Fibroblast of gingiva (primary cell): Measurements from ENCODE around the gene DIAPH3.

ENCODE experiments used
- DNase-seq: peaks from one replicate; pipeline ENCODE4 v3.0.0-alpha.2; 2011; ENCODE audit warnings: low read depth

DIAPH3 gene

GRCh38 chr13:59780058-59780457, 383.7 kb downstream of the DIAPH3 start:
- no peak for DNase-seq

- peak; percentile 69 for DNase-seq
Observed at GRCh38 chr13:59776924-59777690, 386.6 kb downstream of the DIAPH3 start.

GRCh38 chr13:59774491-59774971, 389.2 kb downstream of the DIAPH3 start:
- peak; percentile 86 for DNase-seq

- peak; percentile 31 for DNase-seq
Observed at GRCh38 chr13:59771272-59771671, 392.5 kb downstream of the DIAPH3 start.

- peak; percentile 3 for DNase-seq
Observed at GRCh38 chr13:59770451-59770850, 393.3 kb downstream of the DIAPH3 start.

GRCh38 chr13:59766236-59766635, 397.5 kb downstream of the DIAPH3 start:
- DNase-seq, result no peak

- DNase-seq, result no peak
Observed at GRCh38 chr13:59755632-59756290, 408.0 kb downstream of the DIAPH3 start.

GRCh38 chr13:59754411-59754810, 409.3 kb downstream of the DIAPH3 start:
- no peak for DNase-seq

GRCh38 chr13:59750860-59751259, 412.9 kb downstream of the DIAPH3 start:
- peak; percentile 89 for DNase-seq

GRCh38 chr13:59748046-59748445, 415.7 kb downstream of the DIAPH3 start:
- DNase-seq, result no peak

GRCh38 chr13:59747529-59747928, 416.2 kb downstream of the DIAPH3 start:
- no peak for DNase-seq

- DNase-seq, result peak; percentile 16
Observed at GRCh38 chr13:59746291-59746962, 417.3 kb downstream of the DIAPH3 start.

- DNase-seq, result peak; percentile 48
Observed at GRCh38 chr13:59745392-59745788, 418.3 kb downstream of the DIAPH3 start.

- peak; percentile 3 for DNase-seq
Observed at GRCh38 chr13:59744747-59745391, 418.9 kb downstream of the DIAPH3 start.

GRCh38 chr13:59743195-59743594, 420.5 kb downstream of the DIAPH3 start:
- DNase-seq, result no peak

GRCh38 chr13:59742467-59742866, 421.3 kb downstream of the DIAPH3 start:
- no peak for DNase-seq

GRCh38 chr13:59738921-59739320, 424.8 kb downstream of the DIAPH3 start:
- no peak for DNase-seq

- no peak for DNase-seq
Observed at GRCh38 chr13:59734393-59734792, 429.3 kb downstream of the DIAPH3 start.

- DNase-seq, result no peak
Observed at GRCh38 chr13:59733744-59734143, 430.0 kb downstream of the DIAPH3 start.

GRCh38 chr13:59730026-59730425, 433.7 kb downstream of the DIAPH3 start:
- no peak for DNase-seq

- DNase-seq, result no peak
Observed at GRCh38 chr13:59728896-59729545, 434.7 kb downstream of the DIAPH3 start.
